Stimulated activated CD8-positive, alpha-beta memory T cell treated with anti-CD3 and anti-CD28 coated beads, Interleukin-4, amount 100 ng/mL, for 24 hours (primary cell): ENCODE data around the gene STXBP6.

Experiments used
- DNase-seq: peaks from one replicate; pipeline ENCODE4 v3.0.0-alpha.2; 2020; ENCODE audit warnings: low read depth

STXBP6 gene

DNA sequence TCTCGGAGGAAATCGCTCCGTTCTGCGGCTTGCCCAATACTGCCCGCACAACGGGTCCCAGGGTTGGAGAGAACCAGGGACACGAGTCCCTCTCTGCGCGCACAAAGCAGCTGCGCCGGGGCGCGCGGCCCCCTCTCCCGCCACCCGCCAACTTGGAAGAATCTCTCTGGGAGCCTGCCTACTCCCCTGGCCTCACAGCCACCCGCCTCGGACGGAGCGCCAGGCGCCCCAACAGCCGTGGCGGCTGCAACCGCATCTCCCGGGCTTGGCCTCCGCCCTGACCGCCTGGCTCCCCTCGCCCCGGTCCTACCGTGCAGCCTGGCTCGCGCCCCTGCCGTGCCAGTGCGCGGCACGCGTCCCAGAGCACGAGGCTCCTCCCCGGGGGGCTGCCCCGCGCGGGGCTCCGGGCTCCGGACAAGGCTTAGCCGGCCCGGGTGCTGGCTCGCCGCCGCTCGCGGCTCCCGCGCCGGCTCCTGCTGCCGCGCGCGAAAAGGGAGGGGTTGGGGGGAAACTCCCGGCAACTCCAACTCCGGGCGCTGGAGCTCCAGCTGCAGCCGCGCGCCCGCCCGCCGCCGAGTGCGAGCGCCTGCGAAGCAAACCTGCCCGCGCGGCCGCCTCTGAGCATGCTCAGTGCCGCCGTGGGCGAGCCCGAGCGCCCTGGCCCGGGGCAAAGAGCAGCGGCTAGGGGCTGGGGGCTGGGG, at the start of gene STXBP6:
Gene STXBP6 (minus strand): TSS at position 580 of the 701 bp plus-strand sequence. CDS start 75,329 bp downstream, outside the sequence.
- no peak for DNase-seq

DNA sequence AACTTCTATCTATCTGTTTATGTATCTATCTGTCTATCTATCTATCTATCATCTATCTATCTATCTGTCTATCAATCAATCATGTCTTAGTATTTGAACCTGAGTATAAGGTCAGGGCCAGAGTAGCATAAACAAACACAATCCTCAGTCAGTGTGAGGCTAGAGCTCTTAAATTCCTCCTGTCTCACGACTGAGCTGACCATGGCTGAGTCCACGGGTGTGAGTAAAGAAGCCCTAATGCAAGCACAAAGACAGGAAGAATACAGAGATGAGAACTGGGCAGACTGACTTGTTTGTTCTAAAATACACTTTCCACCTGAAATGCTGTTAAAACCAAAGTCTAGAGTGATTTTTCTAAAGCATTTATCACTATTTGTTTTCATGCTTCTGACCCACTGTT, 47.2 kb upstream of the STXBP6 start:
- no peak for DNase-seq

DNA sequence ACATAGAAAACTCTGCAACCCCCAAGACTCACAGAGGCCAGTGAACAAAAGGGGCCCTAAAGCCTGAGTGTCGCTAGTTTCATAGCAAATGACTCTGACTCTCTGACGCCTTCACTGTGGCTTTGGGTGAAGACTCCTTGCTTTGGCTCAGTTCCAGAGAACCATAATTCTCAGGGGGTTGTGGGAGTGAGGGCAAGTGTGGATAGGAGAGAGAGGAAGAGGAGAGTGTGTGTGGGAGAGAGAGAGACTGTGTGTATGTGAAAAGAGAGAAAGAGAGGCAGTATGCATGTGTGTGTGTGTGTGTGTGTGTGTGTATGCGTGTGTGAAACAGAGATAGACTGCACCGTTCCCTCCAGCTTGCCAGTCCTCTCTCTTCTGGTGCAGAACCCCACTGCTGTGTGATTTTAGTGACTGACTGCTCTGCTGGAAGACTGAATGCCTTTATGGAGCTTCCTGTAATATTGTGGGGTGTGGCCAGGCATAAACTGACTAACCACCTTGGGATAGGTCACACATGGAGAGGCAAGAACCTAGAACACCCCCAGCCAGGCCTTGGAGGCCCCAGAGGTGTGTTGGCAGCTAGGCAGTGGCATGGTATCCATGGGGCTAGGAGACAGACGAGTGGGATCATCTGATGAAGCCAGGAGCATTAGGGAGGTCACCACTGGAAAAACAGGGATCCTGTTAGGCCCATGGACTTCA, 45.9 kb upstream of the STXBP6 start:
- DNase-seq: no peak

- no peak for DNase-seq
These were observed 44.4 kb upstream of the STXBP6 start for GRCh38 chr14:25094171-25094907.

DNA sequence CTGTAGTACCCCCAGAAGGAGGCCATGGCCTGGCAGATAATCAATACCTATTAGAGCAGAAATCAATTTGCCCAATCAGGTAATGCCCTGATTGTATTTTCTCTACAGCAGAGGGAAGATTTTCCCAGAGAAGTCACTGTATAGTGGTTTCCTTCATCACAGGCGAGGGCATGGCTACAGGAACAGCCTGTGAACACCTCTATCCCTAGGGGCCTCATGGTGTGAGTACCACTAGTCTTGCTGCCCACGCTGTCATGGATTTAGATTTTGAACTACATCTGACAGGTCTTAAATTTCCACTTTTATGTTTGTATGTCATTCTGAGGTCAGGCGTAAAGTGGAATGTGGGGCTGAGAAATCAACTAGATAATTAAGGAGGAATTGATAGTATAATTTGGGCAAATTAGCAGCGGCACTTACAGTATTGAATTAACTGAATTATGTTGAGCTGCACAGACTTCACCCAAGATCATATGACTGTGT, 42.4 kb upstream of the STXBP6 start:
- no peak for DNase-seq

DNA sequence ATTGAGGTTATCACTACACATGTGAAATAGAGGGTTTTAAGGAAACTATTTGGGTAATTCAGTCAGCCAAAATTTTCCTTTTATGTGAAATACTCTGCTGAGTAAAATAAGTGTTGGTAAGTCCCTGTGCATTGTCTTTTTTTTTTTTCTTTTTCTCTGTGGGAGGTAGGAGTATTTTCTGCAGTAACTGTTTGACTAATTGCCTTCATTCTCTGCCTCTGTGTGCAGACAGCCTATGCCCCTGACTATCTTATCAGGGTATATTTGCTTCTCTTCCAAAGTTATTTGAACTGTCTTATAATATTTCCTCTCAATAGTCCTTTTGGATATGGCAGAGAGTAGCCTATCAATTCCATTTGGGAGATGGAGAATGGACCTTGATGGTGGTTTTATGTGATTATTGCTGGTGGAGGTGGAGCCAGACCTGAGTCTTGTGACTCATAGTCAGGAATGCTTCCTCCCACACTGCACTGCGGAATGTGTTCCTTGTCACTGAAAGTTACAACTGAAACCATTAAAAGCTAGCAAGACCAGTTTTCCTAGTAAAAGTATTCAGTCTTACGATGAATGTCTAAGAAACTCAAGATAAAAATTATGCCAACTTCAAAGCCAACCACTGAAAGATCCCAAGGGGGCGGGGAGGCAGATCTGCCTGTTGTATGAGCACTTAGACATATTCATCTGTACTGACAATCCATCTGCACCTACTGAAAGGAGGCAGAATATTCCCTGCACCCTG, 40.9 kb upstream of the STXBP6 start:
- DNase-seq: no peak

DNA sequence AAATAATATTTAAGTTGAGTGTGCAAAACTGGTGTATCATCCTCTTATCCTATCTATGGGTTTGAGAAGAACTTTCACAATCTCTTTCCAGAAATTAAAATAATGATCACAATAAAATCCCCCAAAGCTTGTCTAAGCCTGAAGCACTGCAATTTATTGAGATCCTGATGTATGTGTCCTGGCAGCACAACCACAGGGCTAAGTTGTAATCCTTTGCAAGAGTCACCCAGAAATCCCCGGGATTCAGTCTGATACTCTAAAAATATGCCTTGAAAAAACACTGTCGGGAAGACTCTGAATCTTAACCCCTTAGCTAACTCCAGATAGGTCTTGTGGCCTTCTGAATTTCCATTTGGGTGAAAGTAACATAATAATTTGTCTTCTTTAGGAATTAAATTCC, 40.3 kb upstream of the STXBP6 start:
- no peak for DNase-seq

DNA sequence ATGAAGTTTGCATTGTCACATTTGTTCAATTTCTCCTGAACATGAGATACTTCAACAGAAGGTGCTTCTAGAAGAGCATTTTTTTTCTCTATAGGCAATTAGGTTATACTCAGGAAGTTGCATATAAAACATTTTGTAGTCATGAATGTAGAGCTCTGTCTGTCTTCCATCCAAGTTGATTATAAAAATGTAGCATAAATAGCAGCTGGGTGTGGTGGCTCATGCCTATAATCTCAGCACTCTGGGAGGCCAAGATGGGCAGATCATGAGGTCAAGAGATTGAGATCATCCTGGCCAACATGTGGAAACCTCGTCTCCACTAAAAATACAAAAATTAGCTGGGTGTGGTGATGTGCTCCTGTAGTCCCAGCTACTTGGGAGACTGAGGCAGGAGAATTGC, 39.5 kb upstream of the STXBP6 start:
- no peak for DNase-seq

DNA sequence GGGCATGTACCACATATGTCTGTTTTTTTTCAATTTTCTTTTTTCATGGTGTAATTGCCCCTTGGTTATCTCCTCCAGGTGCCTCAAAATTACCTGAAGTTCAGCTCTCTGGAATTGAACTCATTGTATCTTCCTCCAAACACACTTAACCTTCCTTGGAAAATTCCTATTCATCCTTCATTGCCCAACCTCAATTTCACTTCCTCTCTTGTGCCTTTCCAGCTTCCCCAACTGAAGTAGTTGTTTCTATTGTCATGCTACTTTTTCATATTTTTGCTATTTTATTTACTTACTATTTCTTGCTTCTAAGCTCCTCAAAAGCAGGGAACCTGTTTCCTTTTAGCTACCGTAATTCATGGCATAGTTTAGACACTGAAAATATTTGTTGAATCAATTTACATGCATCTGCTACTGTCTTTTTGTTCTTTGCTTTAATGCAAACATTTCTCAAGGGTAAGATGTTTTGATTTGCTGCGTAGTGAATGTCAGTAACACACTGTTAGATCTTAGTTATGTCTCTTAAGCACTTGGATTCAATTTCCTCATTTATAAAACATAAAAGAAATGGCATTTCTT, 37.0 kb upstream of the STXBP6 start:
- DNase-seq: no peak

GRCh38 chr14:25086081-25086480, 36.1 kb upstream of the STXBP6 start:
- no peak for DNase-seq

DNA sequence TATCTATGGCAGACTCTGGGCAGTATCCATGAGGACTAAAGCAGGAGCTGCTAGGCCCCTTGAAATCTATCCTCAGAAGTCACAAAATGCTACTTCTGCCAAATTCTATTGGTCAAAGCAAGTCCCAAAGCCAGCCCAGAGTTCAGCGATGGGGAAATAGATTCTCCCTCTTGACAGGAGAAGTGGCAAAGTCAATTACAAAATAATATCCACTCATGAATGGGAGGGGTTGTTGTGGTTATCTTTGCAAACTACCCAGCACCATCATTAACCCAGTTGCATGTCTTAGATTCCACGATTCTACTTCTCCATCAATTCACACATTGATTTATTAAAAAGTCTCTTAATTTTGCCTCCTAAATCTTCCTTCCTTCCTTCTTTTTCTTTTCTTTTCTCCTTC, 30.7 kb upstream of the STXBP6 start:
- no peak for DNase-seq

- no peak for DNase-seq
These were observed 29.4 kb upstream of the STXBP6 start for GRCh38 chr14:25079311-25079710.

DNA sequence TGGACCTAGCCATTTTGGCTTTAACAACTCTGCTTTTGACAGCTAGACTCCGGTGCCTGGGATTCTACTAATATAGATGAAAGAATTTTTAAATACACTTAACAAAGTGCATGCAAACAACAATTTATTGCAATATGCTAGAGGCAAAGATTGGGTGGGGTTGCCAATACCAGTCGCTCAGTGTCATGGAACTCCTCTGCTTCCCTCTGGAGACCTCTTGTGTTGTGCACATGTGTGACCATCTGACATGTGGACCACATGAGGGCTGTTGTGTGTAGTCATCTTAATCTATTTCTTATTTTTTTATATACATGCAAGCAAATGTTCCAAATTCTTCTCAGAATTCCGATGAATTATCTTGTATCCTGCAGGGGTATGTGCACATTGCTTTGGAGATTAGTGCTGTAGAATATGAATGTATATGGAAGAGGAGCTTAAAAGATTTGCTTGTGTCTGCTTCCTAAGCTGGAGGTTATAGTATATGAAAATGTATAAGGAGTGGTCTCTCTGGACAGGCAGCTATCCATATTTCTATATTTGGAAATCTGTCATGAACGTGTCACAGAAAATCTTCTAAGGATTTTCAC, 24.2 kb upstream of the STXBP6 start:
- no peak for DNase-seq

- DNase-seq: no peak
These were observed 19.9 kb upstream of the STXBP6 start for GRCh38 chr14:25069879-25070278.

GRCh38 chr14:25067600-25067999, 17.7 kb upstream of the STXBP6 start:
- no peak for DNase-seq

DNA sequence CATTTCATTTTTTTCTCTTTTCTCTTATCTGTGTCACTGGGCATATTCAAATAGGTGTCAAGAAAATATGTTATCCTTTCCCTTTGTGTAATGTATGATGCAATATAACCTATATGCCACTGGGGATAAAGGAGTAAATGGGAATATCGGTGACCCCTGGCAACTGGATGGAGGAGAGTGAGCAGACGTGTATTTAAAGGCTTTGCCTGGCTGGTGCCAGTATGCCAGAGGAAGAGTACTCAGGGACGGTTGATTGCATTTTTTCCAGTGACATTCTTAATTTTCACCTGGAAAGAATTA, 12.0 kb upstream of the STXBP6 start:
- DNase-seq: no peak

GRCh38 chr14:25056688-25057078, 6.7 kb upstream of the STXBP6 start:
- DNase-seq: no peak

DNA sequence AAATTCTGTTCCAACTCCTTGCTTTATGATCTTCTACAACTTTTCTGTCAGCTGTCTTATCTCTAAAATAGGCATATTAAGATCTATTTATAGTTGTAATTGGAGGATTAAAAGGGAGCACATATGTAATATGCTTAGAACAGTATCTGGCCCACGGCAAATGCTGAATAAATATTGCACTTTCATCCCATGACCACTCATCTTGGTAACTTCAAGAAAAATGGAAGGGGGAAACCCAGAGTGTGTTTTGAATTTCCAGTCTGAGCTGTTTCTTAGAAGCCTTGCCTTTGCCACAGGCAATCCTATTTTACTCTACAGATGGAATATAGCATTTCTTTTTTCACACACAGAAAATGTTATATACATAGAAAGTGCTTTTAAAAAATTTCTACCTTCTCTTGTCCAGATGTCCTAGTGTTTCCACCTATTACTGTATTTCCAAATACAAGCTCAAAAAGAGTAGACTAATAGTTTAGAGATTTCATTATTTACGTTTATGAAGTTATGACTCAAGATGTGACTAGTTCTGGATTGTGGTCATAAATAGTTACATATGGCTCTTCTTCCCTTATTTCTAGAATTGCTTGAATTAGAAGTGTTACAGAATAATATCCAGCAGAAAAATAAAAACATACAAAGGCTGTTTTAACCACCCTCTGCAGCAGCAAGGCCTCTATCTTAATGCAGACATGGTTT, 6.2 kb upstream of the STXBP6 start:
- DNase-seq: no peak

- no peak for DNase-seq
These were observed 5.1 kb upstream of the STXBP6 start for GRCh38 chr14:25055005-25055404.

- no peak for DNase-seq
These were observed 3.6 kb upstream of the STXBP6 start for GRCh38 chr14:25053585-25053984.

DNA sequence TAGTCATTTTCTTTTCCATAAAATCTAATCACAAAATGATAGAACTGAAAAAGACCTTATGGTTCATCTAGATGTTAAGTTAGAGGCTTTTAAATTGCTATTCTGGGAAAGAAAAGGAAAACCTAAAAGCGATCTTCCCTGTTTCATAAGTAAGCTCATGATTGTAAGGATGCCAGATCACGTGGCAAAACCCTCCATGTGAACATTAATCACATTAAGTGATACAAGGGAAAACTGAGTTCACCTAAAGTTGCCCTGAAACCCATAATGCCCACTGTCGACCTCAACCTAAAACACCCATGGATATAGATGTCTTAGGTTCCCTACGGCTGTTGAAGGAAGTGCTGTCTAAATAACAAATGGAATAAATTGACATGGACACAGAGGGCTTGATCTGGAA, 3.0 kb upstream of the STXBP6 start:
- no peak for DNase-seq
